GM19438 (cell line): ENCODE data around the gene IPO11.
"Not testable (repeated sequence)": the region's sequence is repeated elsewhere in the genome, so short reads cannot be mapped to it uniquely, and the experiment has no call there.

ENCODE experiments used
- ATAC-seq: cut with Tn5 transposase; IDR thresholded peaks from one replicate; pipeline ENCODE4 v1.9.1; 2021; ENCODE audit warnings: low read depth; ENCODE audit not compliant: unreplicated experiment

Gene IPO11

DNA sequence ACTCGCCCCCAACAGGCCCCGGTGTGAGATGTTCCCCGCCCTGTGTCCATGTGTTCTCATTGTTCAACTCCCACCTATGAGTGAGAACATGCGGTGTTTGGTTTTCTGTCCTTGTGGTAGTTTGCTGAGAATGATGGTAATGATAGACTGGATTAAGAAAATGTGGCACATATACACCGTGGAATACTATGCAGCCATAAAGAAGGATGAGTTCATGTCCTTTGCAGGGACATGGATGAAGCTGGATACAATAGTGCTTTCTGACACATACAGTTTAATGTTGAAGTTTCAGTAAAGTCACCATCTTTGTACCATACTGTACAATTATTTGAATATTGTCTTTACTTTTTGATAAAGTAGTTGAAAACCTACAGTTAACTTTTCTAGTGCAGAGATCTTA lies 96.2 kb downstream of the IPO11 start:
- ATAC-seq = not testable (repeated sequence)

DNA sequence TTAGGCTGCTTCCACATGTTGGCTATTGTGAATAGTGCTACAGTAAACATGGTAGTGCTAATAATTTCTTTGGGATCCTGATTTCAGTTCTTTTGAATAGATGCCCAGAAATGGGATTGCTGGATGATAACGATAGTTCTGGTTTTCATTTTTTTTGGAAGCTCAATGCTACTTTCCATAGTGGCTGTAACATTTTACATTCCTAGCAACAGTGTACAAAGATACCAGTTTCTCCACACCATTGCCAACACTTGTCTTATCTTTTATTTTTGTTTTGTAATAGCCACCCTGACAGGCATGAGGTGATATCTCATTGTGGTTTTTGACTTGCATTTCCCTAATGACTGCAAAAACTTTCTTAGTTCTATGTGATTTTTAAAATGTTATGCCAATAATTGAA lies 97.2 kb downstream of the IPO11 start:
- no peak for ATAC-seq

DNA sequence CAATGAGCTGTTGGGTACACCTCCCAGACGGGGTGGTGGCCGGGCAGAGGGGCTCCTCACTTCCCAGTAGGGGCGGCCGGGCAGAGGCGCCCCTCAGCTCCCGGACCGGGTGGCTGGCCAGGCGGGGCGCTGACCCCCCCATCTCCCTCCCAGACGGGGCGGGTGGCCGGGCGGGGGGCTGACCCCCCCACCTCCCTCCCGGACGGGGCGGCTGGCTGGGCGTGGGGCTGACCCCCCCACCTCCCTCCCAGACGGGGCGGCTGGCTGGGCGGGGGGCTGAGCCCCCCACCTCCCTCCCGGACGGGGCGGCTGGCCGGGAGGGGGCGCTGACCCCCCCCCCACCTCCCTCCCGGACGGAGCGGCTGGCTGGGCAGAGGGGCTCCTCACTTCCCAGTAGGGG lies 100.5 kb downstream of the IPO11 start:
- not testable (repeated sequence) for ATAC-seq

DNA sequence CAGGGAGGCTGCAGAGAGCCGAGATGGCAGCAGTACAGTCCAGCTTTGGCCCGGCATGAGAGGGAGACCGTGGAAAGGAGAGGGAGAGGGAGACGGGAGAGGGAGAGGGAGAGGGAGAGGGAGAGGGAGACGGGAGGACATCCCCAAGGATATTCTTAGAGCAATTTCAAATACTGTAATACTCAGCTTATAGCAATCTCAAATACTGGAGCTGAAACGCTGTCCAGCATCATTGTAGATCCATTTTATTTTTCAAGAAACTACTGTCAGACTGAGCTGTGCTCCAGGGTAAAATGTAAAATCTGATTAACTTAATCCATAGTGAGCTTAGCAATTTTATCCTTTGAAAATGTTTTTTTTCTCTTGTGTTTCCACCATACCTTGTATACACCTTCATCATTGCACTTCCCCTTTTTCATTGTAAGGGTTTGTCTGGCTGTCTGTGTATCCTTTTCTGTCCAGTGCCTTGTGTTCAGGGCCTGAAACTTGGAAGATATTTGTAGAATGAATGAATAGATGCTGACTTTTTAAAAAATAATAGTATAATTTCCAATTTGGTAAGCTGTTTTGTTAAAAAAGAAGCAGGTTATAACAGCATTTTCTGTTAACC lies 102.1 kb downstream of the IPO11 start:
- no peak for ATAC-seq

DNA sequence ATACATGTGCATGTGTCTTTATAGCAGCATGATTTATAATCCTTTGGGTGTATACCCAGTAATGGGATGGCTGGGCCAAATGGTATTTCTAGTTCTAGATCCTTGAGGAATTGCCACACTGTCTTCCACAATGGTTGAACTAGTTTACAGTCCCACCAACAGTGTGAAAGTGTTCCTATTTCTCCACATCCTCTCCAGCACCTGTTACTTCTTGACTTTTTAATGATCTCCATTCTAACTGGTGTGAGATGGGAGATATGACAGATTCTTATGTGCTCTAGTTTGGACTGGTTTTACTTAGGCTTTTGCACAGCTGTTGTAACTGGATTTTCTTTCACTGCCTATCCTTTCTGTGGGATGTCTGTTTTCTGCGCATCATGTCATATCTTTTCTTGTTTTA lies 108.2 kb downstream of the IPO11 start:
- not testable (repeated sequence) for ATAC-seq

DNA sequence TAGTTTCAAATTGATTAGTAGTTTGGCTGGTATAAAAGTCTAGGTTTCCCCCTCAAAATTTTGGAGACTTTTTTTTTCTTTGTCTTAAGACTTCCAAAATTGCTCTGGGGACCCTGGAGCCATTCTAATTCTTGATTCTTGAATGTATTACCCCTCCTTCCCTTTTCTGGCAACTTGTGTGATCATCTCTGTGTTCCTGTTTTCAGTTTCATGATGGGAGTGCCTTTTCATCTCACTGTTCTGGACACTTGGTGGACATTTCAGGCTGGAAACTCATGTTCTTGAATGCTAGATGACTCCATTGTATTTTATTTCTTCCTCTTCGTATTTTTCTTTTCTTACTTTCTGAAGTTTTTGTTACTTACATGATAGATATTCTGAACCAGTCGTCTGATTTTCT lies 108.8 kb downstream of the IPO11 start:
- ATAC-seq = no peak

DNA sequence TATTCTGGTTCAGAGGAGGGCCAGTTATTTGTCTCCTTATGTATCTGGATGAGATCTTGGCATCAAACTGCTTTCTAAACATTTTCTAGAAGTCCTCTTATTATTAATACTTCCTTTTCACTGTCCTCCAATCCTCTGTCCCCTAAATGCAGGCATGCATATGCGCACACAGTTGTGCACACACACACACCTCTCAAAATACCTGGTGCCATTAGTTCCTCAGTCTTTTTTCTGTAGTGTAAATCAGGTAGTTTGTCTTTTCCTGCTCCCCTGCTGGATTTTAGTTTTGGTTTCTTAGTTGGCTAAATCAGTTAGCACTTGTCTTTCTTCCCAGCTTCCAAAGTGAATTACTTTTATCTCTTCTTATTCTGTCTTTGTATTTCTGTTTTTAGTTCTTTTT lies 110.2 kb downstream of the IPO11 start:
- ATAC-seq = no peak

DNA sequence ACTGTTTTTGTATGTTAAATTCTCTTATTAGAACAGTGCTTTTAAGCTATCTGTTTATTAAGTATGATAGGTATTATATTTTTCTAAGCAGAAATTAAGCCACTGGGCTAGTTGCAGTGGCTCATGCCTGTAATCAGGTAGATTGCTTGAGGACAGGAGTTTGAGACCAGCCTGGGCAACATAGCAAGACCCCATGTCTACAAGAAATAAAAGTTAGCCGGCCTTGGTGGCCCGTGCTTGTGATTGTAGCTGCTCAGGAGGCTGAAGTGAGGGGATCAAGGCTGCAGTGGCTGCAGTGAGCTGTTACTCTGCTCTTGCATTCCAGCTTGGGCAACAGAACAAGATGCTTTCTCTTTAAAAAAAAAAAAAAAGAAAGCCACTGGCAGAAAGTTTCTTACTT lies 121.0 kb downstream of the IPO11 start:
- ATAC-seq = no peak

DNA sequence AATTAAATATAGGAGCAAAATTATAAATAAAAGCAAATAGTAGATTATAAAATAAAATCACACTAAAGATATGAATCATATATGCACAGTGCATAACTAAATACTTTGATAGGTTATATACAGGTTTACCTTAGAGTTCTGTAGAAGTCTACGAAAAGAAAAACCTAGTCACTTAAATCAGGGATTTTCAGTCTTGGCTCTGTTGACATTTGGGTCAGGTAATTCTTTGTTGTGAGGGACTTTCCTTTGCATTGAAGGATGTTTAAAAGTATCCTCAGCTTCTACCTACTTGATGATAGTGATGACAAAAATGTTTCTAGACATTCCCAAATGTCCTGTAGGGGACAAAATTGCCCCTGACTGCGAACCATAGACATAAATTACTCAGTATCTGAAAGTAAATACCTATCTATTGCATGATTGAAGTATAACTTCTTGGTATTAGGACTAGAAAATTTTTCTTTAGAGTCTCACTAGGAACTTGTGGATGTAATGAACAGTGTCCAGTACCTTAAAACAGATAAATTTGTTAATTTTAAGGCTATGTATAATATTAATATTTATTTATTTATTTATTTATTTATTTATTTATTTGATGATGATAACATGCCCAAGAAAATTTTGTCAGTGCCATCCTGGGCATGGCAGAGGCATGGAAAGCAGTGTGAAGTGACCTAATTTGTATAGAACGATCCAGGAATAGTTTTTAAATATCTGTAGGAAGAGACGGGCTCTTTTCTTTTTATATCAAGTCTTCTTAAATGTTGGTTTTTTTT lies 122.1 kb downstream of the IPO11 start:
- no peak for ATAC-seq

DNA sequence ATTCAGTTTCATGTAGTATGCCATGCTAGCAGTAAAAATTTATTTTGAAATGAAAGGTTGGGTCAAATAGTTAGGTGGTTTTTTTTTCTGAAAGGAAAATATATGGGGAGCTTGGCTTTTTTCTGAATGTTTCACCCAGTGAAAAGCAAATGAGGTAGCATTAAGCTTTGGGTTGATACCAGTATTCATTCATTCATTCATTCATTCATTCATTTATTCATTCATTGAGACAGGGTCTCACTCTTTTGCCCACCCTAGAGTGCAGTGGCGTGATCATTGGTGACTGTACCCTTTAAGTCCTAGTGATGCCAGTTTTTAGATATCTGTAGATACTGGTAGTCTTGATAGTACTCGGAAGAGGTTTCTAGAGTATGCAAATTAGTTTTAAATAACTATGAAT lies 123.7 kb downstream of the IPO11 start:
- ATAC-seq = no peak

DNA sequence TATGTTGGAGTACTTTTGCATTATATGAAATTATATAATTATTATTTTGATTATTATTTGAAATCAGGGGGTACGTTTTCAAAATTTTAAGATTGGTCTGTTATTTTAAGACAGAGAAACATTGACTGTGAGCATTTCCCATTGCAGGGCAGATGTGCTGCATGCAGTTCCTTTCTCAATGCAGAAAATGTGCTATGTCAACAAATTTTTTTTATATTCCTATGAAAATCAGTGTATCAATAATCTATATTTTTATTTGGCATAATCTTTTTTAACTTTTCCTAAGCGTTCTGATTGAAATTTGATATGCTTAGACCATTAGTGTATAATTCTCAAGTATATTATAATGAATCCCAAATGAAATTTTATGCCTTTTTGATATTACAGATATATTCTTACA lies 124.2 kb downstream of the IPO11 start:
- no peak for ATAC-seq

DNA sequence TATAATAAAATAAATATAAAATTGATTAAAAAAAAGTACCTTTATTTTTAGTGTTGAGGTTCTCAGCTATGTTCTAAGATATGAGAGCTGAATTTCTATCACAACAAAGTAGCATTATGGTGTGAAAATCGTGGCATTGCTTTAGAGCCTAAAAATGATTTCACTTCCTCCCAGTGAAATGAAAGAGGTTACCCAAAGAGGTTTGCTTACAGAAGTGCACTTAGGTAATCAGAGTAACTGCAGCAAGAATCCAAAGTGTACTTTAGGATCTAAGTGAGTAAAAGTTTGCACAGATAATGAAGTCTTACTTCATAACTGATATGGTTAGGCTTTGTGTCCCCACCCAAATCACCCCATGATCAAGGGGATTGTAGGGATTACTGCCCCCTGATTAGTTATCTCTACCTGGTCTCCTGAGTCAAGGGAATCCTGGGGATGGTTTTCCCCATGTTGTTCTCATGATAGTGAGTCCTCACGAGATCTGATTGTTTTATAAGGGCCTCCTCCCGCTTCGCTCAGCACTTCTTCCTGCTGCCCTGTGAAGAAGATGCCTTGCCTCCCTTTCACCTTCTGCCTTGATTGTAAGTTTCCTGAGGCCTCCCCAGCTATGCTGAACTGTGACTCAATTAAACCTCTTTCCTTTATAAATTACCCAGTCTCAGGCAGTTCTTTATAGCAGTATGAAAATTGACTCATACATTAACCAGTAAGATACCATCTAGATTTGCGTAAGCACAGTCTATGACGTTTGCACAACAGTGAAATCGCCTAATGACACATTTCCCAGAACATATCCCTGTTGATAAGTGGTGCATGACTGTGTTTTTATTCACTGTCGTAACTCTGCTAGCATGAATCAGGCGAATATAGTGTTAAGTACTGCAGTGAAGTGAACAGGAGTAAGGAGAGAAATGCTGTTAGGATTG lies 125.7 kb downstream of the IPO11 start:
- no peak for ATAC-seq

DNA sequence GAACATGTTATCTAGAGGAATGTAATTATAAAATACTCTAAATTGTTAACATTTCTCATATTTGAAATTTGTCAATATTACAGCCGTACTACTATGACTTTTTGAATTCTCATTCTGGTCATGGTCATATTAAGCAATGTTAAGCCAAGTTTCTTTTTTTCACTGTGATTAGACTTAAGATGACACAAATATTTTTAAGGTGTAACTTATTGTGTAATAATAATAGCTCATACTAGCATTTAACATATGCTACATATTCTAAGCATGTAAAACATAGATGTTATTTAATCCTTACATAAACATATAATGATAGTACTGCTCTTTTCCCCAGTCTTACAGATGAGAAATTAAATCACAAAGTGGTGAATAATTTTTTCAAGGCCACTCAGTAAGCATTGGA lies 130.2 kb downstream of the IPO11 start:
- no peak for ATAC-seq

DNA sequence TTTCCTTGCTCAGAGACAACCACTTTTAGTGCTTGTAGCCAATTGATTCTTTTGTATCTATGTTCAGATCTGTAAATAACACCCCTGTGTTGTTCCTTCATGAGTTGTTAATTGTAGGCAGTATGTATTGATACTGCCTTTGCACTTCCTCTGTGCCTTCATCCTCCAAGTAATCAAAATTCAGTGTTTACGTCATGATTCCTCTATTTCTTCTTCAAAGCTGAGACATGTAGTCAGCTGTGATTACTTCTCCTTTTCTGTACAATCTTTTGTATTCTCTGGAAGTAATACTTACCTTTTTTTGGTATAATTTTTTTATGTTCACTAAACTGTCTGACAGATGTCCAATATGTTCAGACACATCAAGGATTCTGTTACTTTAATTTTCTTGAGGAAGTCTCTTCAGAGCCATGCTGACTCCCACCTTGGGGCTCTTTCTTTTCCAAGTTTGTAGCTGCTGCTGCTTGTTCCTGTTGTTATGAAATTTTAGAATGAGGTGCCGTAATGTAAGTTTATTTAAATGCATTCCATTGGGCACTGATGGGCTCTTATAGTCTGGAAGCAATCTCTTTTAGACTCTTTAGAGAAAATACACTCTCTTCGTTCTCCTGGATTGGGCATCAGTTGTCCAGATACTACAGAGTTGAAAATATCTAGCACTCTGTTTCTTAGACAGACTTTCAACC lies 135.5 kb downstream of the IPO11 start:
- ATAC-seq = no peak

DNA sequence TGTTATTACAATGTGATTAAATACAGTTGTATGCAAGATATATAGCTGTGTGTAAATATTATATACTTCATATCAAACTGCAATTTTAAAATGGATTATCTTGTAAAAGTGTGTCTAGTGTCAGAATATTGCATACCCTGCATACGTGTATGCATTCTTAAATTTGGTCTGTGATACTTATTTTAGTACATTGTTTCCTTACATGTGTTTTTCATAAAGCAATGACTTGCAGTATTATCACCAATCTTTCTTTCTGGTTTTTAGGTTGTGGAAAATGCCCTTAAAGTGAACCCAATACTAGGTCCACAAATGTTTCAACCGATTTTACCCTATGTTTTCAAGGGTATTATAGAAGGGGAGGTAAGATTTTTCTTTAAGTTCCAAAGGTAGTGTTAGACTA lies 137.5 kb downstream of the IPO11 start:
- no peak for ATAC-seq

DNA sequence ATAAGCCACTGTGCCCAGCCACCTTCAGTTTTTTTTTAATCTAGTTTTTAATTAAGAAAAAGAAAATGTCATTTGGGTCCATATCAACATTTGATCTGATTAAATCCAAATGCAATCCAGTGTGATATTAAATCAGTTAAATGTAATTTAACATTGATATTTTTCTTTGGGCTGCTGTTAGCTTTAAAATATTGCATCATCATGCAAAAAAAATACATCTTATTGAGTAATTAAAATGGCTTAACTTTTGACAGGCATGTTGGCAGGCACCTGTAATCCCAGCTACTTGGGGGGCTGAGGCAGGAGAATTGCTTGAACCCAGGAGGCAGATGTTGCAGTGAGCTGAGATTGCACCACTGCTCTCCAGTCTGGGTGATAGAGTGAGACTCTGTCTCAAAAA lies 143.4 kb downstream of the IPO11 start:
- ATAC-seq = no peak

DNA sequence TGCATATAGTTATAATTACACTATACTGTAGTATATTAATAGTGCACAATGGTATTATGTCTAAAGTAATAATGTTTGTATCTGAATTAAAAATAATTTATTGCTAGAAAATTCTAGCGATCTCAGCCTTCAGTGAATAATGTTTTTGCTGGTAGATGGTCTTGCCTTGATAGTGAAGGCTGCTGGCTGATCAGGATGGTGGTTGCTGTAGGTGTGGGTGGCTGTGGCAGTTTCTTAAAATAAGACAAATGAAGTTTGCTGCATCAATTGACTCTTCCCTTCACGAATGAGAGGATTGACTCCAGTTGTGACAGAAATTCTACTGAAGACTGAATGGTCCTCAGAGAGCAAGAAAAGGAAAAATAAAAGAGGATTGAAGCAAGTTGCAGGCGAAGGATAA lies 146.4 kb downstream of the IPO11 start:
- ATAC-seq = no peak

DNA sequence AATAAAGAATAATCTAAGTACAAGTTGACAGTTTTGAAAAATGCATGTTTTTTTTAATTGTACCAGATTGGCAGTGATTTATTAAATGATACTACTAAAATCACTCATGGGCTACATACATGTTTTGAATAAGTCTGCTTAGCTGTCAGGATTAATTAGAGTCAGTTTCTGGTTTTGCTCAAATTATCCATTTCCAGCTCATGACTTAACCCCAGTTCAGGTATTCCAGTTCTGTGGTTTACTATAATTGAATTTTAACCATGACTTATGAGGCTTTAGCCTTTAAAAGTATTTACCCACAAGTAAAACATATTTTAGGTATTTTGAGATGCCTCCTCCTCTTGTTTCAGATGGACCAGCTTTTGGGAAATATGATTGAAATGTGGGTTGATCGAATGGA lies 148.2 kb downstream of the IPO11 start:
- ATAC-seq = no peak

DNA sequence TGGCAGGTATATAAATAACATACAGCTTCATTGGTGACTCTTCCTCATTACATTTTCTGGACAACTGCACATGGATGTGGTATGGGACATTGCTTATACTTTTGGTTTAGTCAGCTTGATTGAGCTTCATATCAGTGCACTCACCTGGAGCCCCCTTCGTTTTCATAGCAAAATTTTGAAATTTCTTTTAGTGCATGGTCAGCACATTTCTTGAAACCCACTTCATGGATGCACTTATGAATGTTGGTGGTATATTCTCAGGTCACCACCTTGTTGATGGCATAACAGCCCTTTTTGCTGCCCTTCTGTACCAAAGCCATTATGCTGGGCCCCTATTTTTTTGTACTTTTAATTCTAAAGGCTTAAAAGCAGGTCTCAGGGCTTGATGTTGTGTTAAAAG lies 149.3 kb downstream of the IPO11 start:
- ATAC-seq = no peak

DNA sequence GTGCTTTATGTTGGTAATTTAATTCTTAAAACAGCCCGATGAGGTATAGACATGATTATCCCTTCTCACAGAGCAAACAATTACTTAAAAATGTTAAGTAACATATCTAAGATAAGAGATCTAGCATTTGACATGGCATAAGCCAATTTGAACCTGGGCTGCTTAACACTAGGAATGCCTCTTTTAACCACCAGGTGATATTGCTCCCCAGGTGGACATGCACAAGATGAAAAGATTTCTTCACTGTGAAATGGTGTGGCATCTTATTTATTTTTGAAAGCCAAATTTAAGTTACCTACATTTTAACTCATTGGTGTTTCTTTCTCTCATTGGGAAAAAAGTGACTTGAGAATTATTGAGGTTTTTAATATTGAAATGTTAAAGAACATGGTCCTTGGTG lies 150.3 kb downstream of the IPO11 start:
- no peak for ATAC-seq

DNA sequence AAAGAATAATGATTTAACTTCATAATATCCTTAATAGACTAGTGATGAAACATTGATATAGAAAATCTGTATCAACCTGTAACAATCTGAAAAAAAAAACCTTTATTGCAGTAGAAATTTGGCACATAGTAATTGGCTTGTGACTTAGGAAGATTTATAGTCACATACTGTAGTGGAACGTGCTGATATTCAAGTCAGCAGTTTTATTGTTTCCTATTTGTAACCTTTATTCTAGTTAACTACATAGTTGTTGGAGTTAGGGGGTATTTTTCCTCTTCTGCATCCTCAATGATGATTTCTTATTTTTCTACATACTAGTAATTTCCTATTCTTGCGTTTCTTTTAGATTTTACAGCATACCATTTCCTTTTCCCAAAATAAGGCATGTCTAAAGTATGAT lies 151.5 kb downstream of the IPO11 start:
- ATAC-seq = no peak
